ENCODE data around the gene CYTL1.

GRCh38 chr4:4981827-4982226, 37.4 kb downstream of the CYTL1 start:
- TF ChIP-seq CTCF (IDR thresholded peaks at IDR 0.05; ENCODE audit: insufficient read depth, low read length), result no peak
- TF ChIP-seq POLR2AphosphoS5 (IDR thresholded peaks at IDR 0.05; ENCODE audit: low read depth), result no peak
- no peak for TF ChIP-seq GABPA (IDR thresholded peaks at IDR 0.05; ENCODE audit: low read depth)
- TF ChIP-seq REST (IDR thresholded peaks at IDR 0.05; ENCODE audit: insufficient replicate concordance, low read depth), result no peak
- no peak for TF ChIP-seq SPI1 (IDR thresholded peaks at IDR 0.05; ENCODE audit: borderline replicate concordance, low read depth)

Data from HL-60 (cell line).